GM12878 (cell line): ENCODE results near the gene KBTBD3. TPM values are rescaled to one million over a fixed set of nuclear protein-coding genes. Genes with fewer than 3 reads are reported as not detected.

Experiments
- CBX3 ChIP-seq: fragments of 200-600 bp; sonication (generic); IDR thresholded peaks from 2 replicates; pipeline ENCODE4 v1.6.1; 2016; ENCODE audit warnings: low read depth, borderline replicate concordance
- CHD2 ChIP-seq: IDR thresholded peaks from 2 replicates; pipeline ENCODE4 v1.6.1; 2011; ENCODE audit warnings: low read depth, low read length, improper control_type of control experiment, borderline replicate concordance
- EZH2 ChIP-seq: IDR thresholded peaks from 2 replicates; pipeline ENCODE4 v1.6.1; 2012; ENCODE audit warnings: low read depth, mild to moderate bottlenecking, control low read depth, inconsistent platforms, low read length, borderline replicate concordance; ENCODE audit not compliant: control insufficient read depth
- FOXM1 ChIP-seq: IDR thresholded peaks from 2 replicates; pipeline ENCODE4 v1.6.1; 2012; ENCODE audit warnings: low read depth, mild to moderate bottlenecking, inconsistent platforms, low read length, moderate library complexity
- HCFC1 ChIP-seq: fragments of 150-350 bp; IDR thresholded peaks from 2 replicates; pipeline ENCODE4 v1.6.1; 2014; ENCODE audit warnings: low read length
- JUNB ChIP-seq: IDR thresholded peaks from 2 replicates; pipeline ENCODE4 v1.6.1; 2016; ENCODE audit warnings: antibody characterized with exemption, mild to moderate bottlenecking
- NFIC ChIP-seq: IDR thresholded peaks from 2 replicates; pipeline ENCODE4 v1.6.1; 2012; ENCODE audit warnings: low read depth, mild to moderate bottlenecking, inconsistent platforms, low read length, moderate library complexity
- NFYB ChIP-seq: IDR thresholded peaks from 2 replicates; pipeline ENCODE4 v1.6.1; 2011; ENCODE audit warnings: low read depth, mild to moderate bottlenecking, low read length, improper control_type of control experiment, moderate library complexity; ENCODE audit not compliant: insufficient read depth
- NR2F1 ChIP-seq: fragments of 450-650 bp; conservative IDR thresholded peaks from 2 replicates; pipeline ENCODE4 v1.6.1; 2017; ENCODE audit warnings: mild to moderate bottlenecking
- PAX8 ChIP-seq: fragments of 450-650 bp; IDR thresholded peaks from 2 replicates; pipeline ENCODE4 v1.6.1; 2017; ENCODE audit warnings: mild to moderate bottlenecking, moderate library complexity
- RAD21 ChIP-seq: IDR thresholded peaks from 2 replicates; pipeline ENCODE4 v1.6.1; 2011; ENCODE audit warnings: mild to moderate bottlenecking, low read depth, low read length, moderate library complexity; ENCODE audit not compliant: insufficient read depth
- SIN3A ChIP-seq: IDR thresholded peaks from 2 replicates; pipeline ENCODE4 v1.6.1; 2012; ENCODE audit warnings: low read depth, low read length, improper control_type of control experiment
- SIX5 ChIP-seq: IDR thresholded peaks from 2 replicates; pipeline ENCODE4 v1.6.1; 2011; ENCODE audit warnings: mild to moderate bottlenecking, low read depth, low read length, moderate library complexity; ENCODE audit not compliant: severe bottlenecking
- SREBF1 ChIP-seq: IDR thresholded peaks from 2 replicates; pipeline ENCODE4 v1.6.1; 2012; ENCODE audit warnings: mild to moderate bottlenecking, low read length
- polyA plus RNA-seq, 11 experiments: library from polyadenylated mRNA; depleted of rRNA in 4 of 11; unstranded in 6 of 11; stranded (reverse) in 5 of 11; fragments of >200 nt; fragmentation: Nextera tagmentation in 4 of 11; fragmentation: Illumina TruSeq in 1 of 11; extraction: Ambion mirVana in 4 of 11; extraction: Trizol in 1 of 11; gene quantifications; 1 replicate in 1 of 11; 2 replicates in 10 of 11; pipeline versions ENCODE4 v1.2.1 to v1.2.3, GENCODE V29; 2011 to 2016; ENCODE audit warnings: inconsistent platforms in 2 of 11, missing spikeins in 2 of 11, low read depth in 1 of 11
- total RNA-seq, 4 experiments: library from RNA; depleted of rRNA in 3 of 4; stranded (reverse); fragments of >200 nt in 3 of 4; fragmentation: Illumina TruSeq in 1 of 4; extraction: Trizol in 1 of 4; gene quantifications; 2 replicates each; pipeline versions ENCODE4 v1.2.1 to v1.2.3, GENCODE V29; 2013 to 2021
- TF ChIP-seq, protein P1 (sequence below): fragments of 150-350 bp; IDR thresholded peaks from 2 replicates; pipeline ENCODE4 v1.6.1; 2016; ENCODE audit warnings: low read depth, low read length
- TF ChIP-seq, protein P2 (sequence below): fragments of 450-650 bp; conservative IDR thresholded peaks from 2 replicates; pipeline ENCODE4 v1.6.1; 2017; ENCODE audit warnings: mild to moderate bottlenecking, moderate library complexity
- TF ChIP-seq, protein P3 (sequence below): IDR thresholded peaks from 2 replicates; pipeline ENCODE4 v1.6.1; 2012; ENCODE audit warnings: improper control_type of control experiment, low read depth, low read length; ENCODE audit not compliant: insufficient replicate concordance
- TF ChIP-seq, protein P4 (sequence below): fragments of 150-350 bp; IDR thresholded peaks from 2 replicates; pipeline ENCODE4 v1.6.1; 2014; ENCODE audit warnings: mild to moderate bottlenecking, low read depth, low read length

Gene KBTBD3
- total and polyA plus RNA-seq, 10 of the 15 experiments (the other 5 are each of a cell fraction or from before 2014, with no cell fraction given): 1.9 to 18.1 (median 8.4) TPM

DNA sequence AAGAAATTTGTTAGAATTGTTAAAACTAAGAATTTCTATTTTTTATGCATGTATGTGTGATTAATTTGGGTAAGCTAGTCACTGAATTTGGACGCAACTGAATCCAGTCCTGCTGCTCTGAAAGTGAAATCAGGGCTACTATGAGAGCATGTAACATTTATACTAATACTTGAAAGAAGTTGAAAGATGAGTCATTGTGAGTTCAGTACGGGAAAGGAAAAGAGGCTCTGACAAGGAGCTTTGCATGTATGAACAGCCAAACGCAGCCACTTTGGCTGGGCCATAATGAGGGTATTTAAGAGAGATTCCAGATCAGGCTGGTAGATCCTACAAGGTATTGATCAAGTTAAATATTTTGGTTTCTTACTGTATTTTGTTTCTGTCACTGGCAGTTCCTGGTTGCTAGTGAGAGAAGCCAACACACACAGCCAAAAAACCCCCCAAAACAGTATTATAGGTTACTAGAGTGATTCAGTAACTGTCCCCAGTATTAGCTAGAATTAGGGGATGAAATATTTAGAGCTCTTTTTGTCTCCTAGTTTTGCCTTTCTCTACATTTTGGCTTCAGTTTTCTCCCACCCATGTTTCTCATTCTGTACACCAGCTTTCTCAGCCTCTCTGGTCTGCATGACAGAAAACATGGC, 14.5 kb upstream of the KBTBD3 start (continued):
- TF ChIP-seq RAD21: no peak
- TF ChIP-seq PAX8: no peak
- TF ChIP-seq CHD2: no peak
- TF ChIP-seq, protein P1, sequence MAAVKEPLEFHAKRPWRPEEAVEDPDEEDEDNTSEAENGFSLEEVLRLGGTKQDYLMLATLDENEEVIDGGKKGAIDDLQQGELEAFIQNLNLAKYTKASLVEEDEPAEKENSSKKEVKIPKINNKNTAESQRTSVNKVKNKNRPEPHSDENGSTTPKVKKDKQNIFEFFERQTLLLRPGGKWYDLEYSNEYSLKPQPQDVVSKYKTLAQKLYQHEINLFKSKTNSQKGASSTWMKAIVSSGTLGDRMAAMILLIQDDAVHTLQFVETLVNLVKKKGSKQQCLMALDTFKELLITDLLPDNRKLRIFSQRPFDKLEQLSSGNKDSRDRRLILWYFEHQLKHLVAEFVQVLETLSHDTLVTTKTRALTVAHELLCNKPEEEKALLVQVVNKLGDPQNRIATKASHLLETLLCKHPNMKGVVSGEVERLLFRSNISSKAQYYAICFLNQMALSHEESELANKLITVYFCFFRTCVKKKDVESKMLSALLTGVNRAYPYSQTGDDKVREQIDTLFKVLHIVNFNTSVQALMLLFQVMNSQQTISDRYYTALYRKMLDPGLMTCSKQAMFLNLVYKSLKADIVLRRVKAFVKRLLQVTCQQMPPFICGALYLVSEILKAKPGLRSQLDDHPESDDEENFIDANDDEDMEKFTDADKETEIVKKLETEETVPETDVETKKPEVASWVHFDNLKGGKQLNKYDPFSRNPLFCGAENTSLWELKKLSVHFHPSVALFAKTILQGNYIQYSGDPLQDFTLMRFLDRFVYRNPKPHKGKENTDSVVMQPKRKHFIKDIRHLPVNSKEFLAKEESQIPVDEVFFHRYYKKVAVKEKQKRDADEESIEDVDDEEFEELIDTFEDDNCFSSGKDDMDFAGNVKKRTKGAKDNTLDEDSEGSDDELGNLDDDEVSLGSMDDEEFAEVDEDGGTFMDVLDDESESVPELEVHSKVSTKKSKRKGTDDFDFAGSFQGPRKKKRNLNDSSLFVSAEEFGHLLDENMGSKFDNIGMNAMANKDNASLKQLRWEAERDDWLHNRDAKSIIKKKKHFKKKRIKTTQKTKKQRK: no peak
- peak; percentile 17; the same call in 1 of the 2 replicates for TF ChIP-seq FOXM1
- no peak for TF ChIP-seq SIN3A
- no peak for TF ChIP-seq EZH2
- TF ChIP-seq JUNB: peak; percentile 85
- TF ChIP-seq SREBF1: no peak
- no peak for TF ChIP-seq NFYB
- no peak for TF ChIP-seq HCFC1
- TF ChIP-seq CBX3: no peak
- TF ChIP-seq, protein P2, sequence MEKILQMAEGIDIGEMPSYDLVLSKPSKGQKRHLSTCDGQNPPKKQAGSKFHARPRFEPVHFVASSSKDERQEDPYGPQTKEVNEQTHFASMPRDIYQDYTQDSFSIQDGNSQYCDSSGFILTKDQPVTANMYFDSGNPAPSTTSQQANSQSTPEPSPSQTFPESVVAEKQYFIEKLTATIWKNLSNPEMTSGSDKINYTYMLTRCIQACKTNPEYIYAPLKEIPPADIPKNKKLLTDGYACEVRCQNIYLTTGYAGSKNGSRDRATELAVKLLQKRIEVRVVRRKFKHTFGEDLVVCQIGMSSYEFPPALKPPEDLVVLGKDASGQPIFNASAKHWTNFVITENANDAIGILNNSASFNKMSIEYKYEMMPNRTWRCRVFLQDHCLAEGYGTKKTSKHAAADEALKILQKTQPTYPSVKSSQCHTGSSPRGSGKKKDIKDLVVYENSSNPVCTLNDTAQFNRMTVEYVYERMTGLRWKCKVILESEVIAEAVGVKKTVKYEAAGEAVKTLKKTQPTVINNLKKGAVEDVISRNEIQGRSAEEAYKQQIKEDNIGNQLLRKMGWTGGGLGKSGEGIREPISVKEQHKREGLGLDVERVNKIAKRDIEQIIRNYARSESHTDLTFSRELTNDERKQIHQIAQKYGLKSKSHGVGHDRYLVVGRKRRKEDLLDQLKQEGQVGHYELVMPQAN: no peak
- no peak for TF ChIP-seq SIX5
- TF ChIP-seq, protein P3, sequence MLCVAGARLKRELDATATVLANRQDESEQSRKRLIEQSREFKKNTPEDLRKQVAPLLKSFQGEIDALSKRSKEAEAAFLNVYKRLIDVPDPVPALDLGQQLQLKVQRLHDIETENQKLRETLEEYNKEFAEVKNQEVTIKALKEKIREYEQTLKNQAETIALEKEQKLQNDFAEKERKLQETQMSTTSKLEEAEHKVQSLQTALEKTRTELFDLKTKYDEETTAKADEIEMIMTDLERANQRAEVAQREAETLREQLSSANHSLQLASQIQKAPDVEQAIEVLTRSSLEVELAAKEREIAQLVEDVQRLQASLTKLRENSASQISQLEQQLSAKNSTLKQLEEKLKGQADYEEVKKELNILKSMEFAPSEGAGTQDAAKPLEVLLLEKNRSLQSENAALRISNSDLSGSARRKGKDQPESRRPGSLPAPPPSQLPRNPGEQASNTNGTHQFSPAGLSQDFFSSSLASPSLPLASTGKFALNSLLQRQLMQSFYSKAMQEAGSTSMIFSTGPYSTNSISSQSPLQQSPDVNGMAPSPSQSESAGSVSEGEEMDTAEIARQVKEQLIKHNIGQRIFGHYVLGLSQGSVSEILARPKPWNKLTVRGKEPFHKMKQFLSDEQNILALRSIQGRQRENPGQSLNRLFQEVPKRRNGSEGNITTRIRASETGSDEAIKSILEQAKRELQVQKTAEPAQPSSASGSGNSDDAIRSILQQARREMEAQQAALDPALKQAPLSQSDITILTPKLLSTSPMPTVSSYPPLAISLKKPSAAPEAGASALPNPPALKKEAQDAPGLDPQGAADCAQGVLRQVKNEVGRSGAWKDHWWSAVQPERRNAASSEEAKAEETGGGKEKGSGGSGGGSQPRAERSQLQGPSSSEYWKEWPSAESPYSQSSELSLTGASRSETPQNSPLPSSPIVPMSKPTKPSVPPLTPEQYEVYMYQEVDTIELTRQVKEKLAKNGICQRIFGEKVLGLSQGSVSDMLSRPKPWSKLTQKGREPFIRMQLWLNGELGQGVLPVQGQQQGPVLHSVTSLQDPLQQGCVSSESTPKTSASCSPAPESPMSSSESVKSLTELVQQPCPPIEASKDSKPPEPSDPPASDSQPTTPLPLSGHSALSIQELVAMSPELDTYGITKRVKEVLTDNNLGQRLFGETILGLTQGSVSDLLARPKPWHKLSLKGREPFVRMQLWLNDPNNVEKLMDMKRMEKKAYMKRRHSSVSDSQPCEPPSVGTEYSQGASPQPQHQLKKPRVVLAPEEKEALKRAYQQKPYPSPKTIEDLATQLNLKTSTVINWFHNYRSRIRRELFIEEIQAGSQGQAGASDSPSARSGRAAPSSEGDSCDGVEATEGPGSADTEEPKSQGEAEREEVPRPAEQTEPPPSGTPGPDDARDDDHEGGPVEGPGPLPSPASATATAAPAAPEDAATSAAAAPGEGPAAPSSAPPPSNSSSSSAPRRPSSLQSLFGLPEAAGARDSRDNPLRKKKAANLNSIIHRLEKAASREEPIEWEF: no peak
- TF ChIP-seq, protein P4, sequence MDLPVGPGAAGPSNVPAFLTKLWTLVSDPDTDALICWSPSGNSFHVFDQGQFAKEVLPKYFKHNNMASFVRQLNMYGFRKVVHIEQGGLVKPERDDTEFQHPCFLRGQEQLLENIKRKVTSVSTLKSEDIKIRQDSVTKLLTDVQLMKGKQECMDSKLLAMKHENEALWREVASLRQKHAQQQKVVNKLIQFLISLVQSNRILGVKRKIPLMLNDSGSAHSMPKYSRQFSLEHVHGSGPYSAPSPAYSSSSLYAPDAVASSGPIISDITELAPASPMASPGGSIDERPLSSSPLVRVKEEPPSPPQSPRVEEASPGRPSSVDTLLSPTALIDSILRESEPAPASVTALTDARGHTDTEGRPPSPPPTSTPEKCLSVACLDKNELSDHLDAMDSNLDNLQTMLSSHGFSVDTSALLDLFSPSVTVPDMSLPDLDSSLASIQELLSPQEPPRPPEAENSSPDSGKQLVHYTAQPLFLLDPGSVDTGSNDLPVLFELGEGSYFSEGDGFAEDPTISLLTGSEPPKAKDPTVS: no peak
- peak; percentile 67; the same call in 1 of the 2 replicates for TF ChIP-seq NFIC
- TF ChIP-seq NR2F1: no peak
